NCI-H146 treated with DMSO at 0.1 percent for 48 hours (cell line): ENCODE results near the gene CNTNAP5.
A peak's percentile ranks its signal among the peaks of the same experiment; 100 is the strongest.

Experiments
- DNase-seq: peaks from one replicate; lab custom pipeline; 2025; ENCODE audit not compliant: unreplicated experiment; lab: John Stamatoyannopoulos, UW

Gene CNTNAP5

DNA sequence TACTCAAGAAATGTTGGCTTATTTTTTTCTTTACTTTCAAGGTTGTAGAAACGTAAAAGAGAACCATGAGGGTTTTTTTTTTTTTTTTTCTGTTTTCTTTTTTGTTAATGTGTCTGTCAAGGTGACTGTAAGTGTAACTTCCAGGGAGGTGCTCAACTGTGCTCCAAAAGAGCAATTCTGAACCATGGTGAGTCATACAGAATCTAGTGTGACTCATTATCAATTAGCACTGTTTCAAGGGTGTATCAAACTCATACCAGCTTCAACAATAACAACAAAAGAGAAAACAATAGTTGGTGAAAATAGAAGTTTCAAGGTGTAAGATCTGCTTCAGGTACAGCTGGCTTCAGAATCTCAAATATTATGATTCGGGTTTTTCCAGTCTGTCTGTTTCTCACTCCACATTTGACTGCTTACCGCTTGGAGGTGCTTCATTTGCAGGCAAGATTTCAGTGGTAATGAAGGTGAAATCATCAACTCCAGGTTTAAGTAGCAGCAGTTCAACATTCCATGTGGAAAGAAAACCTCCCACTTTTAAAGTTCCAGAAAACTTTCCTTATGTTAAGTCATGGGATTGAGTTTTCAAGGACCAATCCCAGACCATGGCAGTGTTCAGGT is 850.6 kb downstream of the CNTNAP5 start:
- DNase-seq: no peak

DNA sequence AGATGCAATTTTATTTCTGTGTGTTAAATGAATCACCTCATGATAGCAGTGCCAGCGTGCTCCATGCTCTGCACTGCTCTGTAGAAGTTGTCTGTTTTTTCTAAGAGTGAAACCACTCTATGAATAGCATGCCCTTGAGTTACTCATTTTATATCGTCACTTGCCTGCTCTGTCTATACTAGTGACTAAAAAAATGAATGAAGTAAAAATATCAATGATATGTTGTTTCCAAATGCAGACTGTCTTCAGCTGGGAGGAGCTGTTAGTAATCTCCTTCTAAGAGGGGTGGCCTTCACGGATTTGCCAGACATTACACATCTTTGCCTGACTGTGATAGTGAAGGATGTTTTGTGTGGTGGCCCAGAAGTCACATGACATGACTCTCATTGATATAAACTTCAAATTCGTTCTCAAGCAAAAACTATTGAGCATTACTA is 852.1 kb downstream of the CNTNAP5 start:
- DNase-seq: no peak

DNA sequence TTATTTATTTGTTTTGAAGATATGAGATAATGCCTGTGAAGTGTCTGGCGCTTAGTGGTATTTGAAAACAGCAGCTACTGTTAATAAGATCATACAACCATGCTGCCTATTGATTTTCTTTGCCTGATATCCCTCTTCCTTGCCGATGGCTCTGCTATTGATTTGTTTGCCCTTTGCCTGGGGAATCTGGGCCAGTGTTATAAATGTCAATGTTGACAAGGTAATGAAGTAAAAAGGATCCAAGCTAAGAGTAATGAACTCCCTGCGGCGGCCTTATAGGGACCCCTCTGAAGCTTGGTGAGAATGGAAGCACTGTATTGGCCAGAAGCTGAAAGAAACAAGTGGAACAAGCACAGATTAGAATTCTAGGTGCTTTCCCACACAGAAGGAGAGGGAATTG is 854.6 kb downstream of the CNTNAP5 start:
- DNase-seq: peak; percentile 45

DNA sequence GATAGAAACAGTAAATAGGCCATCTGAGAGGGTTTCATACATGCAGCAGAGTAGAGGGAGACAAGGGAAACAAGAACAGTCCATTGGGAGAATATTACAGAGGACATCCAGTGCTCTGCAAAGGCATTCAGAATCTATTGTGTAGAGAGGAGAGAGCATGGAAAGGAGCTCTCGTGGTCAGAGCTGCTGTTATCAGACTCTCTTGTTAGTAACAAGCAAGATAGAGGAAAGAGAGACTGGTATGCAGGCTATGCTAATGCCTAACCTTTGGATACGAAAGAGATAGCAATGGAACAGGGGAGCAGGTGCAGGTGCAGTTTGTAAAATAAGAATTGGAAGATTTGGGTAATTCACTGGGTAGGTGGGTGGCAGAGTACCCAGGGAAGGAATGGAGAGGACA is 855.9 kb downstream of the CNTNAP5 start:
- no peak for DNase-seq

DNA sequence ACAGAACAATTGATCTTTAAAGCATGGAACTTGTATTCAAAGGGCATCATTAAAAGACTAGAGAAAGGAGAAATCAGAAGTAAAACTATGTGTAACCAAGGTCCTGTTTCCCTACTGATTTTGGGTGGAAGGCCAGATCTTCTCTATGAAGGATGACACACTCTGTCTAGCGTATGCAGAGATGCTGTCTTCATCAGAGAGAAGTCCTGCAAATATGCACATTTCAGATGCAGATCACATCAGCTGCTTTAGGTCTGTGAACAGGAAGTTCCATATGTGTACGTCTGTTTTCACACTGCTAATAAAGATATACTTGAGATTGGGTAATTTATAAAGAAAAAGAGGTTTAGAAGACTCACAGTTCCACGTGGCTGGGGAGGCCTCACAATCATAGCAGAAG is 857.3 kb downstream of the CNTNAP5 start:
- DNase-seq: no peak

DNA sequence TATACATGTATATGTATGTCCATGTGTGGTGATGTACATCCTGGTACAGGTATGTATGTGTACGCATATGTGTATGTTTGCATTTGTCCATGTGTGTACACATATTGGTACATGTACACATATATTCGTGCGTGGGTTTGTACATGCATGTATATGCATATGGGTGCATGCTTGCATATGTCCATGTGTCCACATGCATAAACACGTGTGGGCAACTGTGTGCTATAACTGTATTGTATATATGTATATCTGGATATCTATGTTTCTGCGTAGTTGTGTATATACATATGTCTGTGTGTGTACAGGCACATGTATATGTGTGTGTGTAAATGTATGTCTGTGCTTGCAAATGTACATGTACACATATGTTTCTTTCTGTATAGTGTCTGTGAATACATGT is 858.5 kb downstream of the CNTNAP5 start:
- no peak for DNase-seq

DNA sequence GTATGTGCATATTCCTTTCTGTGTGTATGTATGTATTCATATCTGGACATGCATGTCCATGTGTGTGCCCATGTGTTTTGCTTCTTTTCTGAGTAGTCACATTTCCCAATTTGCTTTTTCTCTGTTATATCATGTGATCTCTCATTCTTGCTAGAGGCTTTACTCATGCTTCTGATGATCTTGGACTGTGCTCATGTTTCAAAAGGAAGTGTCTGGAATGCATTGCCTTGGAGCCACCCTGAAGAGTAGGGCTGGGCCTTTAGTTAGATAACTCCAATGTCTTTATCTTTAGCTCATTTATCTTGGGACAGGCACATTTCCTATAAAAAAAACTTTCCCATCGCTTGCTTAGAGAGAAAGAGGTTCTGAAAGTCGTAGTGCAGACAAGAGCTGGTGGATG is 859.2 kb downstream of the CNTNAP5 start:
- no peak for DNase-seq

DNA sequence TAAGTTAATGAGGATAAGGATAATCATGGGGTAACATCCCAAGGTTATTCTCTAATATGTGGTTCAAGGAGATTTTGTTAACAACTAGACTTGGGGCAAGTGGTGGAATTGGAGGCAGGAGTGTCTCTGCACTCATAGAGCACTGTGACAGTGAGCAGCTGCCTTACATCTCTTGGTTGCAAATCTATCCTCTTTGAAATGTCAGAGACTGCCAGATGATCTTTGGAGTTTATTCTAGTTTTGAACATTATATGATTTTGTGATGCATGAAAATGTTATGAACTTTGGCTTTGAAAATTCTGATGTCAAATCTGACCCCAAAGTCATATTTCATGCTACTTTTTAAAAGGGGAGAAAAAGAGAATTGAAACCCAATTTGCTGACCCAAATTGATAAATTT is 861.1 kb downstream of the CNTNAP5 start:
- no peak for DNase-seq

DNA sequence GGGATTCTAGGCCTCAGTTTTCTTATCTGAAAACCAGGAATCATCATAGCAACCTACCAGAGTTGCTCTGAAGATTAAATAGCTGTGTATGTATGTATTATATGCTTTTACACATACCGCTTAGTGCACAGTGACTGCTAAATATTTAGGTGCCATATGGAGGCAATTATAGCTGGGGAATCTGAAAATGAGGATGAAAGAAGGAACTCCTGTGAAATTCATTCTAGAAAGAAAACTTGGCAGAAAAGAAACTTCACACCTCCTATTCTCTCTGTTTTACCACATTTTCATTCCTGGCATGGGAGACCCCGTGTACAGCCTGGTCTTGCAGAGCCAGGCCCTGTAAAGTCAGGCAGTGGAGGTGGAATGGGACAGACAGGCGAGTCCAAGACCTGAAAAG is 862.4 kb downstream of the CNTNAP5 start:
- DNase-seq: no peak

DNA sequence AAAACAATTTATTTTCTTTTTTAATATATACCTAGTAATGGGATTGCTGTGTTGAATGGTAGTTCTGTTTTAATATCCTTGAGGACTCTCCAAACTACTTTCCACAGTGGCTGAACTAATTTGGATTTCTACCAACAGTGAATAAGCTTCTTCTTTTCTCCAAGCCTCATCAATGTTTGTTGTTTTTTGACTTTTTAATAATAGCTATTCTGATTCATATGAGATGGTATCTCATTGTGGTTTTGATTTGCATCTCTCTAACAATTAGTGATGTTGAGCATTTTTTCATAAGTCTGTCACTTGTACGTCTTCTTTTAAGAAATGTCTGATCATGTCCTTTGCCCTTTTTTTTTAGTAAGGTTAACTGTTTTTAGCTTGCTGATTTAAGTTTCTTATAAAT is 863.3 kb downstream of the CNTNAP5 start:
- no peak for DNase-seq

DNA sequence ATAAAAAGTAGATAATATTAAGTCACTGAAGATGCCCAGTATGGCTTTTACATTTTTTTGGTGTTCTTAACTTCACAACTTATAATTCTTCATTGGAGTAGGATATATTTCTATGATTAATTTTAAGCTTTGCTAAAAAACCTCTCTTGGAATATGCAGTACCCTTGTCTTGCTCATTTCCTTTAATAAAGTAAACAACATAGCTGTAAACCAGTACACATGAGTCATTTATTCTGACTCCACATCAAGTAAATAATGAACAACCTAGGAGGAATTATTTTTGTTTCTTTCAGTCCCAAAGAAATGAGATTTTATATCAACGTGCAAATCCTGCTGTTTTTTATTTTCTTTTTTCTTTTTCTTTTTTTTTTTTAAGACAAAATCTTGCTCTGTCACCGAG is 869.1 kb downstream of the CNTNAP5 start:
- DNase-seq: no peak

DNA sequence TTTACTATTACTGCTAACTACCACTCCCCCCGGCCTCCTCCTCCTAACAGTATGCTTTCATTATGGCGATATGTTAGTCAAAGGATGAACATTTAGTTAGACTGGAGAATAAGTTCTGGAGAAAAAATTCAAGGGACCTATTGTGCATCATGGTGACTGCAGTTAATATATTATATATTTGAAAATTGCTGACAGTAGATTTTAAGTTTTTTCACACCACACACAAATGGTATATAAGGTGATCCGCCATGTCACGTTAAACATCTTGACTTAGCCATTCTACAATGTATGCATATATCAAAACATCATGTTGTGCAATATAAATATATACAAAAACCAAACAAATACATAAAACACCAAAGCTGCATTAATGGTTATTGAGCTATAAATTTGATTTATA is 873.7 kb downstream of the CNTNAP5 start:
- no peak for DNase-seq

DNA sequence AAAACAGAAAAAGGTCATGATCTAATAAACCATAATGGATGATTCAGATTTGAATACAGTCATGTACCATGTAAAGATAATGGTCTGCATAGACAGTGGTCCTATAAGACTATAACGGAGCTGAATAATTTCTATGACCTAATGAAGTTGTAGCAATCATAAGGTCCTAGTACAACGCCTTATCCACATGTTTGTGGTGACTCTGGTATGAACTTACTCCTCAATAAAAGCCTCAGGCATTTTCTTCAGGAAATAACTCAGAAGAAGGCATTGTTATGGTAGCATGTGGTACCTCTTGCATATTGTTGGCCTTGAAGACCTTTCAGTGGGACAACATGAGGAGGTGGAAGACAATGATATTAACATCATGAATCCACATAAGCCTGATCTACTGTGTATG is 883.3 kb downstream of the CNTNAP5 start:
- DNase-seq: no peak

DNA sequence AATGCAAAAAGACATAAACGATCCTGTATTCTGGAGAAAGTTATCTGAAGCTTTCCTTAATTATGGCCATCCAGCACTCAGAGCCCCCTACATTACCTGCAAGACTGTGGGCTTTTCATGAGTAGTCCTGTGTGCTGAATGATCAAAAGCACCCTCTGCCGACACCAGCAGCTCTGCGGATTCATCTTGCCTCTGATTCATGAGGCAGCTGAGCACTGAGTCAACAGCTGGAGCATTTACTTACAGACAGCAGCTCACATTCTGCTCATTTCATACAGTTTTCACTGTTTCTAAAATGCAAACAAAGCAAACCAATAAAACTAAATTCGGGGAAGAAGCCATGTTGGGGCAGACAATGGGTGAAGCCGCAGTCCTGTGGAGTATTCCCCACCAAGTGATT is 886.5 kb downstream of the CNTNAP5 start:
- no peak for DNase-seq

DNA sequence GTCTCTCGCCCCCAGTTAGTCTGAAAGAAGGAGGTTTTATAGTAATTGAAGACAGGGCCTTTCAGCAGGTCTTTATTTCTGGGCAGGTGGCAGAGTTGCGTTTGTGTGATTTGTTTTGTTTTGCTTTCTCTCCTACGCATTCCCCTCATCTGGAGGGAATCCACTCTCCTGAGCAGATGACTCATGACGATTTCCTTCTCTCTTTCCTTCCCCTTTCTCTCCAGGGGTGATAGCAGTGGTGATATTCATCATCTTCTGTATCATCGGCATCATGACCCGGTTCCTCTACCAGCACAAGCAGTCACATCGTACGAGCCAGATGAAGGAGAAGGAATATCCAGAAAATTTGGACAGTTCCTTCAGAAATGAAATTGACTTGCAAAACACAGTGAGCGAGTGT is 888.8 kb downstream of the CNTNAP5 start:
- DNase-seq: no peak

DNA sequence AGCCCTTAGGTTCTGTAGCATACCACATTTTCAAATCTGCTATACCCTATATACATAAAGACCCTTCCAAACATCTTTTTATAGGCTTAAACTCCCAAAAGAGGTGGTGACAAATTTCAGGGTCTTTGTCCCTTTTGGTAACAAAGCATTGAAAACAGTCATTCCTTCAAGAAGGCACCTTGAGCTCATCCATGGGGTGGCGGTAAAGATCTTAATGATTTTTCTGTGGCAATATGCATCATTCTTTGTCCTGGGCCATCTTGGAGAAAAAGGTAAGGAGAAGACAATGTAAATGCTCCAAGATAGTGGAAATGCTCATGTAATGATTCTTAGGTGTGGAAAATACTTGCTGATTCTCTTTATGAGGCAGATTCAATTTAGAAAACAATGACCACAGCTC is 890.5 kb downstream of the CNTNAP5 start:
- DNase-seq: no peak

DNA sequence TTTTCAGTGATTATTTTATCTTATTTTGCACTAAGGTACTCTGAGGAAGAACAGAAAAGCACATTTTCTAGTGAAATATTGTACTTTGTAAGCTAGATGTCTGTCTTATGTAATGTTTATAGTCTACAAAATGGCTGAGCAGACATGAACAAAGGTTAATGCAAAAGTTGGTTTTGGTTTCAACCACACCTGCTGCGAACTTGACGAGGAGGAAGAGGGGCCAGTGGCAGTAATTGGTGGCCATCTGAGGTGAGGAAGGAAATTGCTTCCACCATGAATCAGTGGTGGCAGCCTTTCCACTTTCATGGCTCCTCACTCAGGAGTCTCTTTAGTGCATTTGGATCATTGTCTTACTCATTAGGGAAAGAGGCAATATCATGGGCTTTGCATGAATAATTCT is 894.2 kb downstream of the CNTNAP5 start:
- no peak for DNase-seq

DNA sequence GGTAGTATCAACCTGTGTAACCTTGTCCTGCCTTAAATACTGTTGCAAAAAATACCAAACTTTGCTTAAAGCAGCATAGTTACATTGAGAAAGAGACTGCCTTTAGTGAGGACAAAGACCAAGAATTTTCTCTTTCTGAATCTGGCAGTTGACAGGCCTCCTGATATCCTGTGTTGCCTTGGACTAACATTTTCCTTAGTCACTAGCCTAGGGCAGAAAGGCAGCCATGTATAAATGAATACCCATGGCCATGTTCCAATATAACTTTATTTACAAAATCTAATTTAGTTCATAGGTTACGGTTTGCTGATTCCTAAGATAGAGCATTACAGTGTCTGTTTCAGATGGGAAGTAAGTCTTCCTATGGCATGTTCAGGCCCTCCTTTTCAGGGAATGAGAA is 895.4 kb downstream of the CNTNAP5 start:
- DNase-seq: no peak

DNA sequence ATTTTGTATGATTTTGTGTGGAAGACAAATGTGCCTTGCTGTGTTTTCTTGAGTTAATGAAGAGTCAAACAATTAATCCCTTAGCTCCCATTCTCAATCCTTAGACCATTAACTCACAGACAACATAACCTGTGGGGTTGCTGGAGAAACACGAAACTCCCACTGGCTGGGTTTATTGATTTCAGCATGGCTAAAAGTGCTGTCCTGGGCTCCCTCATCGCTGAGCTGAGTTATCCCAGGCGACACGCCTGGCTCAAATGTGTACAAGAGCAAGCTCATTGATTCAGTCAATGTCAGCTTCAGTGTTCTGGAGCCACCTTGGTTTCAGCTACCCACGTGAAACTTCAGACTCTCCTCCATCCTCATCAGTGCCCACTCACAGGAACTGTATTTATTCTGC is 896.1 kb downstream of the CNTNAP5 start:
- no peak for DNase-seq

DNA sequence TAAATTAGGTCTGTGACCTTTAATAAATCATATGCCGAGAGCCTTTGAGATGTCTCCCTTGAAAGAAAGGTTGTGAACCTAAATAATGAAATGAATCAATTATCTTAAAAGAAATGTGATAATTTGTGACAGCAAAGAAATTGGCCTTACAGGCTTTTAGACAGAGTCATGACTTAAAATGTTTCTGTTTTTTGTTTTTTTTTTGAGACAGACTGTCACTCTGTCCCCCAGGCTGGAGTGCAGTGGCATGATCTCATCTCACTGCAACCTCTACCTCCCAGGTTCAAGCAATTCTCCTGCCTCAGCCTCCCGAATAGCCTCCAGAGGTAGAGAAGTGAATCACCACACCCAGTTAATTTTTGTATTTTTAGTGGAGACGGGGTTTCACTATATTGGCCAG is 898.0 kb downstream of the CNTNAP5 start:
- DNase-seq: no peak

DNA sequence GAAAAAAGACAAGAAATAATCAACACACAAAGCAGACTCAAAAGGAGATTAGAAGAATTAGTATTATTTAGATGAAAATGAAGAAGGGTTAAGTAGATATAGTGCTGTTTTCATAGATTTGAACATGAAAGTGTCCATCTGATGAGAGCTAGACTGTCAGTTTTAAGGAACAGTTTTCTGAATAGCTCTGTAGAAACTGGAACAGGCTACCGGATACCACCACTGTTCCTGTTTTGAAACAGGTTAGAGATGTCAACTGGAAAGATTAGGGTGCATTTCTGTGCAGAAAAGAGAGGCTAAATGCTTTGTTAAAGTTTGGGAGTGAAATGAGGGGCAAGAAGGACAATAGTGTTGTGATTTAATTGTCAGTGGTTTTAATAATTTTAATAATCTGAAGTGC is 908.8 kb downstream of the CNTNAP5 start:
- no peak for DNase-seq

DNA sequence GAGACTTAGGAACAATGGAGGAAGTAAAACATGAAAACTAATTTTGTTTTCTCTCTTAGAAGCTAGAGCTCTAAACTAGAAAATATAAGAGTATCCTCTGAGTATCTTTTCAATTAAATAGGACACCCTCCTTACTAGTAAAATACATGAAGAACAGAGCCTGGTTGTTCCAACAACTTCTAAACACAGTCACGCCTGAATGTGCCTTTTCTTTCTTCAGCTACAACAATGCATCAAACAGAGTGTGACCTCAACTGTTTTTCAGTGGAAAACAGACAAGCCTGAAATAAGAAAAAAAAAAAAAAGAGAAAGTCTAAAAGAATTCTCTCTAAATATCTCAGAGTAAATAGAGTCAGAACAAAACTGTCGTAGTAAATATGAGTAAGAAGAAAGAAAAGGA is 928.8 kb downstream of the CNTNAP5 start:
- DNase-seq: no peak

DNA sequence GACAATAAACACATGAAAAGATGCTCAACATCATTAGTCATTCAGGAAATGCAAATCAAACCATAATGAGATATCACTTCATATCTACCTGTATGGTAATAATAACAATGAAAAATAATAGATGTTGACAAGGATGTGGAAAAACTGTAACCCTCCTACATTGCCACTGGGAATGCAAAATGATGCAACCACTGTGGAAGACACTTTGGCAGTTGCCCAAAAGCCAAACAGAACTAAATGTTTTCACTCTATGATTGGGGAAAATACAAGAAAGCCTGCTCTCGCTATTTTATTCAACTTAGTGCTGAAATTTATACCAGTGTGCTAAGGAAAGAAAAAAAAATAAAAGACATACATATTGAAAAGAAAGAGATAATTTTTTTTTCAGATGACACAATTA is 934.5 kb downstream of the CNTNAP5 start:
- no peak for DNase-seq

DNA sequence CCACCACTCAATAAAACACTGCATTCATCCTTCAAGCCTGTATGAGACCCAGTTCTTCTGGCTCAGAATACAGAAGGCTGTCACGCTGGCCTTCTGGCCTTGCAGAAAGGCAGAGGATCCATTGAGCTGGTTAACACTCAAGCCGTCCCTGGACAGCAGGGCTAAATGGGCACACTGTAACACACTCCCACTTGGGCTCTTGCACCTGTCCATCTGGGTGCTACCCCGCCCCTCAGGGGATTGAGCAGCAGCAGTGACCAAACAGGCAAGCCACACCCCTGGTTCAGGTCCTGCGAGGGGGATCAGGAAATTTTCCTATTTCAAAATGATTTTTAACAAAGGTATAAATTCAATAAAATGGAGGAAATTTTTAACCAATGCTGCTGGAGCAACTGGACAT is 936.0 kb downstream of the CNTNAP5 start:
- no peak for DNase-seq
